ENCODE results near the gene MOK.
A peak's percentile ranks its signal among the peaks of the same experiment; 100 is the strongest.
"Not testable (repeated sequence)": the region's sequence is repeated elsewhere in the genome, so short reads cannot be mapped to it uniquely, and the experiment has no call there.

The MOK gene

DNA sequence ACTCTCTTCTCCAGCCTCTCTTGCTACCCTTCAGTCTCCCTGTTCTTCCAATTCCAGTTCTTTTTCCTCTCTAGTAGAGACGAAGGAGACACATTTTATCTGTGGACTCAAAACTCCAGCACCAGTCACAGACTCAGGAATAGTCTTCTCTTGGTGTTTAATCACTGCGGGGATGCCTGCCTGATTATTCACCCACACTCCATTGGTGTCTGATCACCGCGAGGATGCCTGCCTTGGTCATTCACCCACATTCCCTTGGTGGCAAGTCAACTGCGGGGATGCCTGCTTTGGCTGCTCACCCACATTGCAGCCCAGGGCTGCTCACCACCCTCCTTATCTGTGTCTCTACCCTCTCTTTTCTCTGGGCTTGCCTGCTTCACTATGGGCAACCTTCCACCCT is 64.5 kb downstream of the MOK start:
- DNase-seq: not testable (repeated sequence)

DNA sequence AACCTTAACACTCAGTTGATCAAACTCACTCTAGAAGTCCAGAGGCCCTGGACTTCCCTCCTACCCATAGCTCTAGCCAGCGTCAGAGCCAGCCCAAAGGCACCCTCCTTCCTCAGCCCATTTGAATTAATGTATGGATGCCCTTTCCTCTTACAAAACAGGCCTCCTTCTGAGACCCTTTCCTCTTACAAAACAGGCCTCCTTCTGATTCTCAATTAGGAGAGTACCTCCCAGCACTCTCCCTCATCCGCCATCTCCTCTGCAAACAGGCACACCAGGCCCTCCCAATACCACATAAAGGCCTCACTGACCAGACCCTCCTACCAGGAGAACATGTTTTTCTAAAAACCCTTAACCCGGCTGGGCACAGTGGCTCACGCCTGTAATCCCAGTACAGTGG is 65.7 kb downstream of the MOK start:
- DNase-seq: no peak

DNA sequence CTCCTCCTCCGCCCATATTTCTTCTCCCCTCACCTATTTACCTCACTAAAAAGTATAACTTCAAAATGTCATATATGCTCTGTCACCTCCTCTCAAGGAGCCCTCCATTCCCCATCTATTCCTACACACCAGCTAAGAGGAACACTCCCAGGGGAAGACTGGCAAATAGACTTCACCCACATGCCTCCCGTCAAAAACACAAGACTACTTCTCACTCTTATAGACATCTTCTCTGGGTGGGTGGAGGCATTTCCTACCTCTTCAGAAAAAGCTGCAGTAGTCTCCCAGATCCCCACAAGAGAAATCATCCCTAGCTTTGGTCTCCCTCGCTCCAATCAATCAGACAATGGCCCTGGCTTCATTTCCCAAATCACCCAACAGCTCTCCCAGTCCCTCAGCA is 66.2 kb downstream of the MOK start:
- no peak for DNase-seq

DNA sequence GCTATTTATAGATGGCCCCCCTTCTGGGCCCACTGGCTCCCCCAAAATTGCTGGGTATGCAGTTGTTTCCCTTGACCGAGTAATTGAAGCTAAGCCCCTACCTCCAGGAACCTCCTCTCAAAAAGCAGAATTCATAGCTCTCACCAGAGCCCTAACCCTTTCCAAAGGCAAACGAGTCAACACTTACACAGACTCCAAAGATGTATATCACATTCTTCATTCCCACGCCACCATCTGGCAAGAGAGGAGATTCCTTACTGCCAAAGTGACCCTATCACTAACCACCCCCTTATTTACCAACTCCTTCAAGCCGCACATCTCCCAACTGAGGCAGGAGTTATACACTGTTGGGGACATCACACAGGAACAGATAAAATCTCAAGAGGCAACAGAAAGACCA is 66.8 kb downstream of the MOK start:
- DNase-seq: no peak

DNA sequence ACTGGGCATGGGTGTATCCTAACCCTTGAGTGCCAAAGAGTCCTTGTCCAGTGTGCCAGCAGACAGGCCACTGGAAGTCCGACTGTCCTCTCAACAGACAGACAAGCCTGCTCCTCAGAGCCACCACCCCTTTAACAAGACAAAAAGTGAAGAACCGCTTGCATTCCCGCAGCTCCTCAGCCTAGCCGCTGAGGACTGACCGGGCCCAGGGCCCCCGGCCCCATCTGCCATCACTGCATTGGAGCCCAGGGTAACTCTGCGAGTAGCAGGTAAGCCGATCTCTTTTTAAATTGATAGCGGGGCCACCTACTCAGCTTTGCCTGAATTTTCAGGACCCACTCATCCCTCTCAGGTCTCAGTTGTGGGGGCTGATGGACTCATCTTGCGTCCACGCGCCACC is 68.9 kb downstream of the MOK start:
- no peak for DNase-seq

DNA sequence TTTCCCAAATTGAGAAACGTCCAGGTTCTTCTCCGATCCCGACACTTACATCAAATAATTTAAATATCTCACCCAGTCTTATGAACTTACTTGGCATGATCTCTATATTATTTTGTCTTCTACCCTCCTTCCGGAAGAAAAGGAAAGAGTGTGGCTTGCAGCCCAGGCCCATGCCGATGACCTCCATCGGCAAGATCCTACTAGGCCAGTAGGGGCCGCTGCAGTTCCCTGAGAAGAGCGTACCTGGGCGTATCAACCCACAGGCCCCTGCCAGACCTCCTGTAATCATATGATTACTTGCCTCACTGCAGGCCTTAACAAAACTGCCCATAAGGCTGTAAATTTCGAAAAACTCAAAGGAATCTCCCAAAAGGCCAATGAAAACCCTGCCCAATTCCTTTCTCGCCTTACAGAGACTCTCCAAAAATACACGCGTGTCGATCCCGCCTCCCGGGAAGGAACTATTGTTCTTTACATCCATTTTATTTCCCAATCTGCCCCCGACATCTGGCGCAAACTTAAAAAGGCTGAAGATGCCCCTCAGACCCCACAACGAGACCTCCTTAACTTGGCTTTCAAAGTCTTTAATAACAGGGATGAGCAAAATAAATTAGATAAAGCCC is 69.6 kb downstream of the MOK start:
- peak; percentile 88 for DNase-seq

DNA sequence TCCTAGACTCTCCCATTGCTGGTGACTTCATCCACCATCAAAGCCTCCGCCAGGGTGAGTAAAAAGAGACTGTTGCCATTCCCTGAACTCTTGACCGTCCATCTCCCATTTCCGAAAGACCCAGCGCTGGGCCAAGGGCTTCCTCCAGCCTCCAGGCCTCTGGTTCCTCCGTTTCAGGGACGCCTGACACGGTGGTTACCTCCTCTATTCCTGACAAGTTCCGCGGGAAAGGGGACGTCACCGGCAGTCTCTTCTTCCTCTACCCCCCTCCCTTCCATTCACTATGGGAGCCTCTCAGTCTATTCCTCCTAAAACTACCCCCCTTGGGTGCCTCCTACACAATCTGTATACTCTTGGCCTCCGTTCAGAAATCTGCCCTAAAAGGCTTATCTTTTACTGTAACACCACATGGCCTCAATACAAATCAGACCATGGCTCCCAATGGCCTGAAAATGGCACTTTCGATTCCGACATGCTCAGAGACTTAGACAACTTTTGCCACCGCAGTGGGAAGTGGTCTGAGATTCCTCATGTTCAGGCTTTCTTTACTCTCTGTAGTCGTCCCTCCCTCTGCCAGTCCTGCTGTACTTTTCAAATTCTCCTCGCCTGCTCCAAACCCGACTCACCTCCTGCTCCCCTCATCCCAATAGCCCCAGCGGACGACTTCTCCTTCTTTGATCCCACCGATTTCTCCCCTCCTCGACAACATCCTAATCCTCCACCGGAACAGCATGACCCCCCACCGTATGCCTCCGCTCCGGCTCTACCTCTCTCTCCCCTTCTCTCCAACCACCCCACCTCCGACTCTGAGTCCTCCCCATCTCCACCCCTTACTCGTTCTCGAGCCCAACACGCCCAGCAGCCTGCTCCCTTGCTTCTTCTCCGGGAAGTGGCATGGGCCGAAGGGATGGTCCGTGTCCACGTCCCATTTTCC is 70.4 kb downstream of the MOK start:
- DNase-seq: no peak

DNA sequence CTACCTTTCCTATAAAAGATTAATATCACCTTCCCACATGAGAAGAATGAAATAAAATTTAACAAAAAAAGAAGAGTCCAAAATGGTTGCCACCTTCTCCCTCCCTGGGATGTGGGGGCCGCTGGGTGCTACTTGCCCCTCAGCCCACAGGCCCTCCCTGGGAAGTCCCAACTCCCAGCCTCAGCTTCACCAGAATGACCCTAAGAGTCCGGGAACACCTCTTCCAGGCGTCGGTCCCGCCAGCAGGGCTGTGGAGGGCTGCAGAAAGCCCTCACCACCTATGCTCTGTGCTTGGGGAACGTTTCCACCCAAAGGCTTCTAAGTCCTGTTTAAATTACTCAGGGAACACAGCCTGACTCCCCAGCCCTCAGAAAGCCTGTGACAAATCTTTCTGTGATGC is 71.9 kb downstream of the MOK start:
- DNase-seq: no peak

DNA sequence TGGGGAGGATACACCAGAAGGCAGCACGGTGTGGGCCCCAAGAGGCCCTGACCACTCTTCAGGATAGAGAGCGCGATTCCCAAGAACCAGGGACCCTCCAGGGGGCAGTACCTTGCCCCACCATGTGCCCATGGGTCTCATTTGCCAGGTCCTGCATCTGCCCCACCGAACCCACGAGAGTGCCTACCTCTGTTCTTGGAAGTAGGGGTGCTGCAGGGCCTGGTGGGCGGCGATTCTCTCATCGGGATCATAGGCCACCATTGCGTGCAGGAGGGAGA is 72.7 kb downstream of the MOK start:
- DNase-seq: no peak

DNA sequence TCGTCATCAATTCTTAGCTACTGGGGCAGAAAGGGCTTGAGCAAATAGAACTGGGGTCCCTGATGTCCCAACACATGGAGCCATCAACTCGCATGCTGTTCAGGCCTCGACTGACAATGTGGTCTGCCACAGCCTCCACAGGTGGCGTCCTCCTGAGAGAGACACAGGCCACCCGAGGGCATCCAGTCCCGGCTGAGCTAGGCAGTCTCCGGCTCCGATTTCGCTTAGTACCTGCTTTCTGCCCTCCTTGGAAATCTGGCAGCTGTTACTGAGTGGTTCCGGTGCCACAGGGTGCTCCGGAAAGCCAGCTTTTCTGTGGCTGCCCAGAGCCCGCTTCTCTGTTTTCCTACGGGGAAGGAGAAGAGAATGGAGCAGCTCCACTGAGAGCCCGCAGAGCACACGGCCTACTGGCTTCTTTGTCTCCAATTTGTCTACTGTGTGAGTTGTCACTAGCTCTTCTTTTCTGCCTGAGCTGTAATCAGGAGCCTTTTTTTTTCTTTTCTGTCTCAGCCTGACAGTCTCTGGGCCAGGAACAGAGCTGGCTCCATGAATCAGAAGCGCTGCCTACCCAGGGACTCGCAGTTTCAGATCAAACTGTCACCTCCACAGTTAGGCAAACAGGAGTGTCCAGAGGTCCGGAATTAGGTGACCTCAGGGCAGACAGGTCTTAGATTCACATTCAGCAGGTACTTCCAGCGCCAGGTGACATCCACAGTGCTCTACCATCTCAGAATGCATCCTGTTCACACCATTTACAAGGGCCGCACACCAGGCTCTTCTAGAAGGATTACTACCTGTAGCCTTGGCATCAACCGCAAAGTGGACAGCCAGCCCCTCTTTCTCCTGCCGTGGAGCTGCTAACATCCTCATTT is 73.3 kb downstream of the MOK start:
- DNase-seq: no peak

DNA sequence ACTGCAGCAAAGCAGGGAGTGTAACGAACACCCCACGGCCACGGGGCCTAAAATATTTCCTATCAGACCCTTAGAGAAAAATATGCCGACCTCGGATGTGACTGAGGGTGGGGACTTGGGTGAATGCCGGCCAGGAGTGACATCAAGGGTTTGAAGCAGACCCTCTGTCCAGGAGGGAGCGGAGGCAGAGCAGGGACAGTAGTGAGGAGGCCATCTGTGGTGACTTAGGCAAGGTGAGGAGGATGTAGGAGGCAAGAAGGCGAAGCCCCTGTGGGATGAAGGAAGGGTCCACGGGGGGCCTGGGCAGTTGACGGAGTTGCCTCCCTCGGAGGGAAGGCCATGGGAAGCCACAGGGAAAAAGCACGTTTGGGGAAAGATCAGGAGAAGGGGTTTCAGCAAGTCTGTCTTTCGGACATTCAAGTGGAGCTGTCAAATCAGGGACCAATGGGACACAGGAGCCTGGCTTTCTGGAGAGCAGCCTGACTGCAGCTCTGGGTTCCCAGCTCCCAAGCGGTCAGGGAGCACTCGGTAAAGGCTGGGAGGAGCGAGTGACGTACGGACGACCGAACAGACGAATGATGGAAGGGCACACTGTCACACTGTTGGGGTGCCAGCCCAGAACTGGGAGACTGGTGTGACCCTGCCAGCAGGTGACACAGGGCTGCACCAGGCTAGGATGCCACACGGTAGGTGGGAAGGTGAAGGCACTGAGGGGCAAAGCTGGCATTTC is 74.3 kb downstream of the MOK start:
- no peak for DNase-seq

DNA sequence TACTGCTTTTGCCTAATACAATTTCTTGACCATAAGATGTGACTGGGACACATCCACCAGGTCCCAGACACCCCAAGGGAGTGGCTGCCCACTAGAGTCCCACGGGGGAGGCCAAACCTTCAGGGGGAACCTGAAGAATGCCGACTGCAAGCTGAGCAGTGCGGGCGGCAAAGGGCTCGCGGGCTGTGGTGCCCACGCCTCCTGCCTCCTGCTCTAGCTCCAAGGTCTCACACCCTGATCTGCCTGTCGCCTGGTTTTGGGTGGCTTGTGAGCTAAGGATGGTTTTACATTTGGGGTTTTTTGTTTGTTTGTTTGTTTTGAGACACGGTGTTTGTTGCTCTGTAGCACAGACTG is 75.2 kb downstream of the MOK start:
- DNase-seq: no peak

DNA sequence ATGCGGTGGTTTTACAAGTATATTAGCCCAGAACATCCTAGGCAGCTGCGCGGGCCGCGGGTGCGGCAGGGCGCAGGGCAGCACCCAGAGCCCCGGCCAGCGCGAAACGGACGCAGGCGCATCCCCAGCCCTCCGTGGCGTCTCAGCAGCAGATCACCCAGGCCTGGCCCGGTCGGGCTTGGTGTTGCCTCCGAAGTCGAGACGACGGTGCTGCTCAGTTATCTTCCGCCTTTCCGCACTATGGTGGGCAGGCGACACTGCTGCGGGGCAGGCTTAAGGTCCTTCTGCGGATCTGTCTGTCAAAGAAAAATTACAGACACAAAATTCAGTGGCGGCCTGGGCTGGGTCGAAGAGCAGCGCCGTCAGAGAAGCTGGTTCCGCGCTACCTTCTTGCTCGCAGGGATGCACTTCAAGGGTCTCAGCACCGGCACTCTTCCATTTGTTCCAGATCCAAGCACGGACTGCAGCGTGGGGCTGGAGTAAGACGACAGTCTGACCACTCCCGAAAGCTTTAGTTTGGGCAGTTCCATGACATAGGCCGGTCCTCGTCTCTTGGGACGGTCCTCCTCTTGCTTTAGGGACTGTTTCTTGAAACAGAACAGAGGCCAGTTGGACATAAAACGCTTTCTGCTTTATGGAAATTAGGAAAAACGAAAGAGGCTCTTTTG is 75.8 kb downstream of the MOK start:
- no peak for DNase-seq

DNA sequence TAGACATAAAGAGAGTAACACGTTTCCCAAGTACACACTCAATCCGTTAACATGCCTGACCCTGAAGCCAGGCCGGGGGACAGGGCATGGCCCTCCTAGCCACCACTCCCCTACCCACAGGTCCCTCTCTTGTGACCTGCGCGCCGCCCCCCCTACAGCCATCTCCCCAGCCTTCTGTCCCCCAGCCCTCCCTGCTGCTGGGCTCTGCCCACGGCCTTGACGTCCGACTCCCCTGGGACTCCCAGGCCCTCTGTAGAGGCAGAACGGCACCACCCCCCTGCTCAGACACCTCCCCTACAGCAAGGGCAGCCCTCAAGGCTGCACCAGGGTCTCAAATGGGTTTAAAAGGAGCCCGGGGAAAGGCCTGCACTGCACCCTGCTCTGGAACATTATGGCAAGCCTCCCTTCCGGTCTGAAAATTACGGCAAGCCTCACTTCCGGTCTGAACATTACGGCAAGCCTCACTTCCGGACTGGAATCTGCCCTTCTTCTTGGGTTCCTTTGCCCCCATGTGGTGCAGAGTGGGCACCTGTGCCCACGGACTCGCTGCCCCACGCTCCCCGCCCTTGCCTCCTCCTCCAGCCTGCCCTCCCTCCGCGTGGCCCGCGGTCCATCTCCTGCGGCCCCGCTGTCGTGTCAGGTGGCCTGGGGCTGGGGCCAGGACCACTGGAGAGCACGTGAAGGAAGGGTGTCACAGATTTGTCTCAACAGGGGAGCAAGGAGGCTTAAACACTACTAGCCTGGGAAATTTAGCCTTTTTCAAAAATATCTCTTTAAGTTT is 77.6 kb downstream of the MOK start:
- no peak for DNase-seq

DNA sequence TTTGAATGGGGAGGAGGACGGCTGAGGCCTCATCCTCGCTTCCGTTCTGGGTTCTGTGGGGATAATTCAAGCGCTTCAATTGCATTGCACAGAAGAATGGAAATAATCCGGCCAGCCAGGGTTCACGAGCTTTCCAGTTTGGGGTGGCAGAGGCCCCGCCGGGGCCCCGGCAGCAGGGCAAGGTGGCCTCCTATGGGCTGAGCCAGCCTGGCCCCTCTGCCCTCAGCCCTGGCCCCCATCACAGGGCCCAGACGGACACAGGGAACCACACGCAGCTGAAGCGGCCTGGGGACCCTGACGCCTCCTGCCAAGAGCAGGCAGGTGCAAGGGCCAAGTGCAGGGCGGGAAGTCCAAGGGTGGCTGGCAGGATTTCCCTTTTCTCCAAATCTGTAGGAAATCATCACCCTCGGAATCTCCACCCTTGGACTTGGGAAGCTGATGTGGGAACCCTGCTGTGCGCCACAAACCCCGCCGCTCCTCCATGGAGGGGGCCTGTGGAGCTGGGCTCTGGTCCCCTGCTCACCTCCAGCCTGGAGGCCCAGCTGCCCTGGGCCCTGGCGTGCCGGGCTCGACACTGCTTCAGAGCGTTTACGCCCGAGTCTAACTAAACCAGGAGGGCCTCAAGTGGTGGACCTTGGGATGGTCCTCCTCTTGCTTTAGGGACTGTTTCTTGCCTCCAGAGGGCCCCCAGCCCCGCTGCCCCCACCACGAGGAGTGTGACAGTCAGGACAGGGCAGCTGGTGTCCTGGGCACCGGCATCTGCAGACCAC is 78.4 kb downstream of the MOK start:
- DNase-seq: no peak

DNA sequence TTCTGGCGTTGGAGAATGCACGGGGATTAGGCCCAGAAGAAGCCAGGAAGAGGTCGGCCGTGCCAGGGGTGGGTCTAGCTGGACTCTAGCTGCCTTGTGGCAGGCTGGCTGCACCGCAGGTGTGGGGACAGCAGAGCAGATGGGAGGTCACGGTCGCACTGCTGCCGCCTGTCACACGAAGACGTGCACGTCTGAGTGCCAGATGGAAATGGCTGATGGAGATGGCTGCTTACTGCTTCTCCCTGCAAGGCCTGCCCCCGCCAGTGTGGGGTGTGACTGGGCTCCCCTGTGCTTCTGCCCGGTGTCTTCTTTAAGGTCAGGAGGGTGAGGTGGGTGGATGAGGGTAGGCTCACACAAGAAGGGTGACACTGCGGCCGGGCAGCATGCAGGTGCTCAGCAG is 79.0 kb downstream of the MOK start:
- no peak for DNase-seq

DNA sequence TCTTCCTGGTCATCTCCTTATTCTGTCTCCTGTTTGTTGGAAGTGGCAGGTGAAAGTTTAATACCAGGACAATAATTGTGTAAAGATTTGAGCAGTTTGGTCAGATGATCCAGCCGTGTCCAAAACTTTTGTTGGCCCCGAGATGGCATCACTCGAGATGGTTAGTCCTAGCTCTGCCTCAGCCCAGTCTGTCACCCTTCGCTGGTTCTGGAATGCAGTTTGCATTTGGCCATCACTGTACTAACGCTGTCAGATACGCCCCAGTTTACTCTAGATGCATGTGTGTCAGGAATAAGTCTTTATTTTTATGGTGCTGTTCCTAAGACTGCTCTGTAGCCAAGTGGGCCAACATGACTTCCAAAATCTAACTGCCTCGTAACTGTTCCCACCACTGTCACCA is 79.6 kb downstream of the MOK start:
- DNase-seq: no peak

DNA sequence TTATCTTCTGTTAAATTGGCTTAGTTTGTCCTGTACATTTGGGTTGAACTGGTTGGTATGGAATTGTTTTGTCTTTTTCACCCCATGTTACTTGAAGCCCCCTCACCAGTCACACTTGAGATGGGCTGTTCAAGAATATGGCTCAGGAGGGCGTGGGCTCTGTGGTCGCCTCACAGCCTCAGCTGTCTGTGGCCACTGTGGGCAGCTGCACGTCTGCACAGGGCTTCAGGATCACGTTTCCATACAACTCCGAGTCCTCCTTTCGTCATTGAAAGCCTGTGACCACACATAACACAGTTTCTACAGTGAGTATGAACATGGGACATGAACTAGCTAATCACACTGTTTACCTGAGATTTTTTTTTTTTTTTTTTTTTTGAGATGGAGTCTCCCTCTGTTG is 81.3 kb downstream of the MOK start:
- DNase-seq: no peak

DNA sequence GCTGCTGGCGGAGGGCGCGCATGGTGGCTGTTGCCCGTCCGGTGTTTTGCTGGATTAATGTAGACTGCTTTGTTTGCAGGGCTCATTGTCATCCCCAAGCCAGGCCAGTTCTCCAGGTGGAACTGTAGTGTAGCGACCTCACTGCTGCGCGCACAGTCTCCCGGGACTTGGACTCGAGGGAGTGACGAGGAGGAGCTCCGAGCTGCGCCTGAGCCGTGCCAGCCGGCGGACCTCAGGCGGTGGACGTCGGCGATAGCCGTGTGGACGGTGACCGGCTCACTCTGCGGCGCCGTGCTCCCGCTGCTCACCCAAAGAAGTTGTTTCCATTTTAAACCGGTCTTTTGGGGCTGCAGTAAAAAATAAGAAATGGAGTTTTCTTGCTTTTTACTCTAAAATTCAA is 82.2 kb downstream of the MOK start:
- no peak for DNase-seq

DNA sequence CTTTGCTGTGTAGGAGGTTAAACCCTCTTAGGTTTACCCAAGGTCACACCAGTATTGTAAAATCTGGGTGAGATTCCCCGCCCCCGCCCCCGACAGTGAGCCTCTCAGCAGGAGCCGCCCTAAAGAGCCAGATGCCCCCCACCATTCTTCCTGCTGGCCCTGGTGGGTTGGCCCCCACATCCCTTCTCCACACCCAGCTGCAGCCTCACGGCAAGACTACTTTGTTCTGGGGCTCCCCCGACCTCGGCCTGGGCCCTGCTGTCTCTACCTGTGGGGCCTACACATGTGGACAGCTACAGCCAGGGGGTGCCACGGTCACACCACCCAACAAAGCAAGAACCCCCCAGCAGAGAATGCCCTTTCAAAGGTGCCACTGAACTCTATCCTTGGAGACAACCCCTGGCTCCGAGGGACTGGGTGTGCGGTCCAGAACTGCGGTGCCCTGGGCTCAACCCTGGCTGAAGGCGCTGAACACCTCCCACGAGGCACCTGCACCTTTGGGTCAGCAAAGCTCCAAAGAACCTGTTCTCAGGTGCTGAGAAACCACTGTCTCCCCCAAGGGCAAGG is 82.9 kb downstream of the MOK start:
- DNase-seq: no peak

DNA sequence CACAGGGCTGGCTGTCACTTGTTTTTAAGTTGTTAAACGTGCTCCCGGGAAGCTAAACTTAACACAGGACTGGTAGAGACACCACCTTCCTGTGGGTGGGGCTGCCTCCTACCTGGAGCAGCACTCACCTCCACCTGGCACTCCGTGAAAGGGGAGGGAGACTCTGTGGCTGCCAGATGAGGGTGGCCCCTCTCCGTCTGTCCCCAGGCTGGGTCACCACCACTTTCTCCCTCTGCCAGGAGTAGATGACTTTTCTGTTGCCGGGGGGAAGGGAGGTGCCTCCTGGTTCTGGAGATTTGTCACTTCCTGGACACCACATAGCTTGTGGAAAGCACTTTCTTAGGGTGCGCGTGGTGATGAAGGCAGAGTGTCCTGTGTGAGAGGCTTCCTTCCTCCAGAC is 83.9 kb downstream of the MOK start:
- DNase-seq: peak in 1 of 2 experiments; percentile 28

Measured in activated T-cell treated with anti-CD3 and anti-CD28 coated beads, Interleukin-2, amount 50 U/mL, for 48 hours (primary cell).